HG03159 (cell line): ENCODE data around the gene CNTNAP5.
A peak's percentile ranks its signal among the peaks of the same experiment; 100 is the strongest.

ENCODE experiments used
- ATAC-seq: cut with Tn5 transposase; IDR thresholded peaks from one replicate; pipeline ENCODE4 v1.9.1; 2021; ENCODE audit warnings: mild to moderate bottlenecking, moderate library complexity; ENCODE audit not compliant: unreplicated experiment

CNTNAP5 gene

GRCh38 chr2:124025171-124025580, at the start of gene CNTNAP5:
TSS of gene CNTNAP5 (plus strand) at chr2:124025287. CDS start at chr2:124025651, 364 bp downstream.
- ATAC-seq: no peak

GRCh38 chr2:123976054-123976648, 48.9 kb upstream of the CNTNAP5 start:
- no peak for ATAC-seq

GRCh38 chr2:123993728-123994323, 31.3 kb upstream of the CNTNAP5 start:
- ATAC-seq: peak; percentile 83

- no peak for ATAC-seq
Observed at GRCh38 chr2:123999681-124000080, 25.4 kb upstream of the CNTNAP5 start.

- no peak for ATAC-seq
Observed at GRCh38 chr2:124001696-124002430, 23.2 kb upstream of the CNTNAP5 start.

- ATAC-seq: no peak
Observed at GRCh38 chr2:124018890-124019289, 6.2 kb upstream of the CNTNAP5 start.

GRCh38 chr2:124024561-124025170, 421 bp upstream of the CNTNAP5 start:
- ATAC-seq: no peak

- ATAC-seq: no peak
Observed at GRCh38 chr2:124025891-124026434, 876 bp downstream of the CNTNAP5 start.

GRCh38 chr2:124026503-124026902, 1.4 kb downstream of the CNTNAP5 start:
- no peak for ATAC-seq

GRCh38 chr2:124027182-124027581, 2.1 kb downstream of the CNTNAP5 start:
- ATAC-seq: peak; percentile 81

GRCh38 chr2:124032799-124033198, 7.7 kb downstream of the CNTNAP5 start:
- ATAC-seq: no peak

- ATAC-seq: no peak
Observed at GRCh38 chr2:124034265-124034664, 9.2 kb downstream of the CNTNAP5 start.

- no peak for ATAC-seq
Observed at GRCh38 chr2:124035001-124035400, 9.9 kb downstream of the CNTNAP5 start.

- no peak for ATAC-seq
Observed at GRCh38 chr2:124039032-124039431, 13.9 kb downstream of the CNTNAP5 start.

GRCh38 chr2:124039762-124040291, 14.7 kb downstream of the CNTNAP5 start:
- ATAC-seq: no peak

- no peak for ATAC-seq
Observed at GRCh38 chr2:124045894-124046293, 20.8 kb downstream of the CNTNAP5 start.

- no peak for ATAC-seq
Observed at GRCh38 chr2:124046332-124046731, 21.2 kb downstream of the CNTNAP5 start.

GRCh38 chr2:124048102-124048501, 23.0 kb downstream of the CNTNAP5 start:
- no peak for ATAC-seq

- ATAC-seq: no peak
Observed at GRCh38 chr2:124048664-124049063, 23.6 kb downstream of the CNTNAP5 start.

- no peak for ATAC-seq
Observed at GRCh38 chr2:124049136-124049535, 24.0 kb downstream of the CNTNAP5 start.

- no peak for ATAC-seq
Observed at GRCh38 chr2:124050833-124051497, 25.9 kb downstream of the CNTNAP5 start.
